Left lung (tissue), 14 donors: Measurements from ENCODE around the gene HERPUD2. TPM values are rescaled to one million over a fixed set of nuclear protein-coding genes. Genes with fewer than 3 reads are reported as not detected.

Experiments
- ATAC-seq: fragments of 200-7000 bp; cut with Tn5 transposase; one replicate; pipeline ENCODE4 v1.9.1; 2020; ENCODE audit warnings: moderate library complexity
- DNase-seq, 4 donors: peaks; one replicate each; pipeline ENCODE4 v3.0.0-alpha.2; 2013 to 2020
- H3K27ac ChIP-seq, 2 donors: fragments of 200-600 bp; sonication (generic) in 1 of 2; one replicate each; pipeline versions ENCODE4 v1.5.0 to v1.8.0; 2020 to 2021
- H3K27me3 ChIP-seq, 2 donors: fragments of 200-600 bp; sonication (generic) in 1 of 2; one replicate each; pipeline versions ENCODE4 v1.5.0 to v1.8.0; 2020 to 2021
- H3K36me3 ChIP-seq, 2 donors: fragments of 200-600 bp; sonication (generic) in 1 of 2; one replicate each; pipeline versions ENCODE4 v1.5.0 to v1.8.0; 2020 to 2021
- H3K4me1 ChIP-seq, 2 donors: fragments of 200-600 bp; one replicate each; pipeline ENCODE4 v1.8.0; 2021
- H3K4me3 ChIP-seq, 2 donors: fragments of 200-600 bp; sonication (generic) in 1 of 2; one replicate each; pipeline versions ENCODE4 v1.5.0 to v1.8.0; 2020 to 2021; ENCODE audit warnings: mild to moderate bottlenecking in 1 of 2
- H3K9me3 ChIP-seq, 2 donors: fragments of 200-600 bp; sonication (generic) in 1 of 2; one replicate each; pipeline versions ENCODE4 v1.5.0 to v1.8.0; 2020 to 2021
- CTCF ChIP-seq, 2 donors: fragments of 200-600 bp; sonication (generic) in 1 of 2; IDR thresholded peaks; one replicate each; pipeline versions ENCODE4 v1.5.0 to v1.8.0; 2021; ENCODE audit warnings: antibody characterized with exemption in 2 of 2
- intact Hi-C, 2 donors: fragments of 100-400 bp; cut with DNase I; formaldehyde crosslinking; loops; one replicate each; pipeline versions ENCODE4 v1.11.2 to v1.14.2; 2022
- long read RNA-seq, 12 donors: library from polyadenylated mRNA in 2 of 12; unstranded in 2 of 12; transcript quantifications; one replicate each; pipeline ENCODE4 v2.0.0 and lab custom pipeline, GENCODE V29; 2019 to 2026
- polyA plus RNA-seq, 6 donors: library from polyadenylated mRNA; unstranded; fragments of 120-200 nt; gene quantifications; one replicate each; pipeline ENCODE4 v1.2.1, GENCODE V29; 2013; ENCODE audit not compliant: insufficient read length in 6 of 6
- total RNA-seq, 2 donors: library from RNA; stranded (reverse); fragmentation: NEBNext Ultra II Directional; extraction: Animal tissue kit (Norgen Biotek cat#: 25700); gene quantifications; one replicate each; pipeline ENCODE4 v1.2.1, GENCODE V29; 2021
- donor health status: DM: no; HTN: yes; CAD: no.
- donor health status: DM: no; HTN: no; CAD: no.

Gene HERPUD2, protein sequence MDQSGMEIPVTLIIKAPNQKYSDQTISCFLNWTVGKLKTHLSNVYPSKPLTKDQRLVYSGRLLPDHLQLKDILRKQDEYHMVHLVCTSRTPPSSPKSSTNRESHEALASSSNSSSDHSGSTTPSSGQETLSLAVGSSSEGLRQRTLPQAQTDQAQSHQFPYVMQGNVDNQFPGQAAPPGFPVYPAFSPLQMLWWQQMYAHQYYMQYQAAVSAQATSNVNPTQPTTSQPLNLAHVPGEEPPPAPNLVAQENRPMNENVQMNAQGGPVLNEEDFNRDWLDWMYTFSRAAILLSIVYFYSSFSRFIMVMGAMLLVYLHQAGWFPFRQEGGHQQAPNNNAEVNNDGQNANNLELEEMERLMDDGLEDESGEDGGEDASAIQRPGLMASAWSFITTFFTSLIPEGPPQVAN
- 10 to 100 TPM; 31.3 to 31.6 TPM for total RNA-seq
- 10 to 100 TPM; 40.3 to 45.0 (median 41.6) TPM for polyA plus RNA-seq
- long read RNA-seq, donor 1, partial matches to known transcripts, result 5 of 10 reads
- long read RNA-seq, donor 1, other reads (novel, unspliced or antisense), result 0 of 10 reads
- long read RNA-seq, donor 2, partial matches to known transcripts, result 130 of 134 reads
- long read RNA-seq, donor 2, other reads (novel, unspliced or antisense), result 0 of 134 reads
- long read RNA-seq, donor 3, transcript HERPUD2-202 (8 exons, 3,057 nt), result major isoform, 6 of 6 reads
- long read RNA-seq, donor 3, partial matches to known transcripts, result 0 of 6 reads
- long read RNA-seq, donor 3, other reads (novel, unspliced or antisense), result 0 of 6 reads
- long read RNA-seq, donor 4, partial matches to known transcripts, result 6 of 13 reads
- long read RNA-seq, donor 4, other reads (novel, unspliced or antisense), result 3 of 13 reads
- long read RNA-seq, donor 5, partial matches to known transcripts, result 16 of 19 reads
- long read RNA-seq, donor 5, other reads (novel, unspliced or antisense), result 0 of 19 reads
- long read RNA-seq, donor 6, partial matches to known transcripts, result 0 of 2 reads
- long read RNA-seq, donor 6, other reads (novel, unspliced or antisense), result 0 of 2 reads
- long read RNA-seq, donor 7, partial matches to known transcripts, result 0 of 2 reads
- long read RNA-seq, donor 7, other reads (novel, unspliced or antisense), result 0 of 2 reads
- long read RNA-seq, donor 8, partial matches to known transcripts, result 5 of 5 reads
- long read RNA-seq, donor 8, other reads (novel, unspliced or antisense), result 0 of 5 reads
- long read RNA-seq, donor 9, result 0 reads
- long read RNA-seq, donor 10, partial matches to known transcripts, result 1 of 6 reads
- long read RNA-seq, donor 10, other reads (novel, unspliced or antisense), result 5 of 6 reads
- long read RNA-seq, donor 11, partial matches to known transcripts, result 5 of 8 reads
- long read RNA-seq, donor 11, other reads (novel, unspliced or antisense), result 0 of 8 reads
- long read RNA-seq, donor 12, partial matches to known transcripts, result 101 of 103 reads
- long read RNA-seq, donor 12, other reads (novel, unspliced or antisense), result 0 of 103 reads

GRCh38 chr7:35694784-35695472 lies at the start of gene HERPUD2:
Gene HERPUD2 (minus strand): TSS chr7:35695135. CDS start chr7:35694330, 805 bp downstream.
- H3K27me3 ChIP-seq, result no peaks in the 10 kb centered on the region
- no peaks in the 10 kb centered on the region for H3K36me3 ChIP-seq
- DNase-seq (peak; percentile 93 to 99 (median 96)), ATAC-seq (peak; percentile 94)
- no peak for TF ChIP-seq CTCF (IDR thresholded peaks at IDR 0.05)
- H3K9me3 ChIP-seq, result no peaks in the 10 kb centered on the region
- H3K27ac ChIP-seq, result peak within 1 kb of the TSS; percentile 97 to 100
- H3K4me1 ChIP-seq, result peaks cover 24 to 66% of the 10 kb centered on the region in 2 donors
- H3K4me3 ChIP-seq, result peak within 1 kb of the TSS; percentile 85 to 88
- intact Hi-C loops, result no loop called here

GRCh38 chr7:35738889-35739288 lies 44.0 kb upstream of the HERPUD2 start:
- H3K4me3 ChIP-seq, result no peak overlapping the region
- H3K27ac ChIP-seq, result no peak overlapping the region
- H3K9me3 ChIP-seq, result peaks cover 0 to 3% of the 10 kb centered on the region in 2 donors
- H3K36me3 ChIP-seq, result no peaks in the 10 kb centered on the region
- H3K4me1 ChIP-seq, result no peaks in the 10 kb centered on the region
- H3K27me3 ChIP-seq, result no peaks in the 10 kb centered on the region
- intact Hi-C loops, result no loop called here
- DNase-seq, result no peak
- no peak for TF ChIP-seq CTCF (IDR thresholded peaks at IDR 0.05)
- no peak for ATAC-seq

DNA sequence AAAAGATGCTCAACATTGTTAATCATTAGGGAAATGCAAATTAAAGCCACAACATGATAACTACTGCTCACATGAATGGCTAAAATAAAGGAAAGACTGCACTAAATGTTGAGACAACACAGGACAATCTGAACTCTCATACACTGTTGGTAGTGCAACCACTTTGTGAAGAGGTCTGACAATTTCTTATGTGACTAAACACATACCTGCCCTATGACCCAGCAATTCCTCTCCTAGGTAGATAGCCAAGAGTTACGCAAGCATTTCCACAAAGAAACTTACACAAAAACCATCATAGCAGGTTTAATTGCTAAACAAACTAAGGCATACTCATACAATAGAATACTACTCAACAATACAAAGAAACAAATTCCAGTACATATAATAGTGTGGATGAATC lies 41.8 kb upstream of the HERPUD2 start:
- Histone ChIP-seq H3K27me3 (no peaks in the 10 kb centered on the region), H3K27ac (no peak overlapping the region), H3K4me1 (no peaks in the 10 kb centered on the region), H3K36me3 (no peaks in the 10 kb centered on the region), H3K9me3 (peaks cover 0 to 3% of the 10 kb centered on the region in 2 donors), H3K4me3 (no peak overlapping the region)
- intact Hi-C loops, result no loop called here
- TF ChIP-seq CTCF (IDR thresholded peaks at IDR 0.05), result no peak
- DNase-seq (no peak), ATAC-seq (peak; percentile 92)

DNA sequence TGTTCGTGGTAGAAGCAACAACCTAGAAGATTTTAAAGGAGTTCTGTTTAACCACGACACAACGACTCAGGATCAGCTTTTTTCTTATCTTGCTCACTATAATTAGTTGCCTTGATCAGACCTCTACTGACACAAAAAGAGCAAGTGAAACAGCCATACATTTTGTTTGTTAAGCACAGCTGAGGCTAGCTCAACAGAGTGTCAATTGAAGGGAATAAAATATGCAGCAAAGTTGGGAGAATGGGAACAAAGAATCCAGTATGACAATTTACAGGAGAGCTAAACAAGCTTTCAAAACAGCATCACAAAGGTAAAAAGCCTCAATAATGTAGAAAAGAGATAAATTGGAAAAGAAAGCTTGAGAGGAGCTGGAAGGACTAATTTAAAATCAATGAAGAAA lies 40.5 kb upstream of the HERPUD2 start:
- intact Hi-C loops, result no loop called here
- ATAC-seq, result no peak
- no peak for TF ChIP-seq CTCF (IDR thresholded peaks at IDR 0.05)
- H3K4me3 ChIP-seq, result no peak overlapping the region
- no peaks in the 10 kb centered on the region for H3K36me3 ChIP-seq
- H3K27ac ChIP-seq, result no peak overlapping the region
- H3K27me3 ChIP-seq, result no peaks in the 10 kb centered on the region
- H3K4me1 ChIP-seq, result no peaks in the 10 kb centered on the region
- no peak for DNase-seq
- H3K9me3 ChIP-seq, result no peaks in the 10 kb centered on the region
